HG02885 (cell line): ENCODE data around the gene PTGR2.
"Not testable (repeated sequence)": the region's sequence is repeated elsewhere in the genome, so short reads cannot be mapped to it uniquely, and the experiment has no call there.

ENCODE experiments used
- ATAC-seq: cut with Tn5 transposase; IDR thresholded peaks from one replicate; pipeline ENCODE4 v1.9.1; 2021; ENCODE audit warnings: mild to moderate bottlenecking; ENCODE audit not compliant: unreplicated experiment, poor library complexity

PTGR2 gene

GRCh38 chr14:73829526-73830431 is 21.9 kb upstream of the PTGR2 start:
- no peak for ATAC-seq

- no peak for ATAC-seq
Measured at GRCh38 chr14:73833034-73833433, 18.6 kb upstream of the PTGR2 start.

GRCh38 chr14:73833530-73834260 is 17.9 kb upstream of the PTGR2 start:
- ATAC-seq: no peak

- no peak for ATAC-seq
Measured at GRCh38 chr14:73834261-73834625, 17.4 kb upstream of the PTGR2 start.

- not testable (repeated sequence) for ATAC-seq
Measured at GRCh38 chr14:73838293-73839034, 13.2 kb upstream of the PTGR2 start.

GRCh38 chr14:73842201-73842600 is 9.4 kb upstream of the PTGR2 start:
- no peak for ATAC-seq

GRCh38 chr14:73842851-73843250 is 8.8 kb upstream of the PTGR2 start:
- no peak for ATAC-seq

GRCh38 chr14:73843296-73843695 is 8.3 kb upstream of the PTGR2 start:
- no peak for ATAC-seq

GRCh38 chr14:73846947-73847346 is 4.7 kb upstream of the PTGR2 start:
- no peak for ATAC-seq

GRCh38 chr14:73851000-73851399 is 631 bp upstream of the PTGR2 start:
- ATAC-seq: no peak

GRCh38 chr14:73859145-73859544 is 7.5 kb downstream of the PTGR2 start:
- ATAC-seq: no peak

GRCh38 chr14:73861073-73861472 is 9.4 kb downstream of the PTGR2 start:
- no peak for ATAC-seq

GRCh38 chr14:73862480-73862879 is 10.8 kb downstream of the PTGR2 start:
- no peak for ATAC-seq

- ATAC-seq: no peak
Measured at GRCh38 chr14:73863209-73863608, 11.6 kb downstream of the PTGR2 start.

GRCh38 chr14:73865534-73866113 is 14.0 kb downstream of the PTGR2 start:
- no peak for ATAC-seq

- not testable (repeated sequence) for ATAC-seq
Measured at GRCh38 chr14:73869754-73870153, 18.1 kb downstream of the PTGR2 start.

- no peak for ATAC-seq
Measured at GRCh38 chr14:73870525-73871235, 19.0 kb downstream of the PTGR2 start.

- no peak for ATAC-seq
Measured at GRCh38 chr14:73873660-73874059, 22.0 kb downstream of the PTGR2 start.

- no peak for ATAC-seq
Measured at GRCh38 chr14:73877790-73878189, 26.2 kb downstream of the PTGR2 start.

- ATAC-seq: no peak
Measured at GRCh38 chr14:73878436-73878835, 26.8 kb downstream of the PTGR2 start.
